Neural progenitor cell (in vitro differentiated cells): ENCODE data around the gene ADRB2. TPM values are rescaled to one million over a fixed set of nuclear protein-coding genes. Genes with fewer than 3 reads are reported as not detected.
A peak's percentile ranks its signal among the peaks of the same experiment; 100 is the strongest.
"Not testable (repeated sequence)": the region's sequence is repeated elsewhere in the genome, so short reads cannot be mapped to it uniquely, and the experiment has no call there.

Experiments
- DNase-seq: peaks from one replicate; pipeline ENCODE4 v3.0.0-alpha.2; 2016; ENCODE audit warnings: low spot score
- H2AFZ ChIP-seq: fragments of 200-600 bp; sonication (generic); replicated peaks from 2 replicates; pipeline ENCODE4 v1.6.1; 2016; ENCODE audit warnings: antibody characterized with exemption
- H3F3A ChIP-seq: fragments of 200-600 bp; sonication (generic); 2 replicates; pipeline ENCODE4 v1.6.1; 2016; ENCODE audit warnings: antibody characterized with exemption, low read depth
- H3K27ac ChIP-seq: fragments of 200-600 bp; sonication (generic); 2 replicates; pipeline ENCODE4 v1.5.1; 2016; ENCODE audit warnings: mild to moderate bottlenecking
- H3K27me3 ChIP-seq: fragments of 200-600 bp; sonication (generic); 2 replicates; pipeline ENCODE4 v1.6.1; 2016; ENCODE audit warnings: mild to moderate bottlenecking, moderate library complexity
- H3K36me3 ChIP-seq: fragments of 200-600 bp; sonication (generic); 2 replicates; pipeline ENCODE4 v1.5.1; 2016
- H3K4me1 ChIP-seq: fragments of 200-600 bp; sonication (generic); 2 replicates; pipeline ENCODE4 v1.6.1; 2016; ENCODE audit warnings: mixed run types
- H3K4me2 ChIP-seq: fragments of 200-600 bp; sonication (generic); 2 replicates; pipeline ENCODE4 v1.6.1; 2016
- H3K4me3 ChIP-seq: fragments of 200-600 bp; sonication (generic); 2 replicates; pipeline ENCODE4 v1.5.1; 2016
- H3K79me2 ChIP-seq: fragments of 200-600 bp; sonication (generic); 2 replicates; pipeline ENCODE4 v1.6.1; 2016; ENCODE audit warnings: low read depth
- H3K9ac ChIP-seq: fragments of 200-600 bp; sonication (generic); 2 replicates; pipeline ENCODE4 v1.6.1; 2016
- H3K9me3 ChIP-seq: fragments of 200-600 bp; sonication (generic); 2 replicates; pipeline ENCODE4 v1.5.1; 2016; ENCODE audit warnings: low read depth
- H4K20me1 ChIP-seq: fragments of 200-600 bp; sonication (generic); 2 replicates; pipeline ENCODE4 v1.6.1; 2016; ENCODE audit warnings: low read depth
- H3K27ac Mint-ChIP-seq: 3 replicates; pipeline ENCODE4 v1.8.0; 2021; ENCODE audit warnings: mixed read lengths
- H3K27me3 Mint-ChIP-seq: 2 replicates; pipeline ENCODE4 v1.8.0; 2022; ENCODE audit warnings: low read depth, mild to moderate bottlenecking, inconsistent platforms, moderate library complexity, mixed read lengths; ENCODE audit not compliant: insufficient read depth
- H3K36me3 Mint-ChIP-seq: 3 replicates; pipeline ENCODE4 v1.8.0; 2021; ENCODE audit warnings: mixed read lengths
- H3K4me1 Mint-ChIP-seq: 3 replicates; pipeline ENCODE4 v1.8.0; 2021; ENCODE audit warnings: mixed read lengths
- H3K4me3 Mint-ChIP-seq: 3 replicates; pipeline ENCODE4 v1.8.0; 2021; ENCODE audit warnings: mild to moderate bottlenecking, moderate library complexity, mixed read lengths
- H3K9me3 Mint-ChIP-seq: 3 replicates; pipeline ENCODE4 v1.8.0; 2020; ENCODE audit warnings: mixed read lengths
- CTCF ChIP-seq: fragments of 200-600 bp; sonication (generic); IDR thresholded peaks from 2 replicates; pipeline ENCODE4 v1.5.1; 2017; ENCODE audit warnings: antibody characterized with exemption, mild to moderate bottlenecking
- EZH2 ChIP-seq: fragments of 200-600 bp; sonication (generic); IDR thresholded peaks from 2 replicates; pipeline ENCODE4 v1.6.1; 2017; ENCODE audit warnings: antibody characterized with exemption, mild to moderate bottlenecking, moderate library complexity
- EZH2phosphoT487 ChIP-seq: fragments of 200-600 bp; sonication (generic); IDR thresholded peaks from 2 replicates; pipeline ENCODE4 v1.6.1; 2017; ENCODE audit warnings: antibody characterized with exemption
- total RNA-seq: library from RNA; depleted of rRNA; stranded (reverse); fragments of >200 nt; gene quantifications from 2 replicates; pipeline ENCODE4 v1.2.3, GENCODE V29; 2015; ENCODE audit warnings: low replicate concordance

Gene ADRB2
- total RNA-seq, 1 donor from 2014 or later = 0.32 TPM

- Histone ChIP-seq H3K27ac (no peak overlapping the region), H3F3A (no peaks in the 10 kb centered on the region), H3K27me3 (no peaks in the 10 kb centered on the region), H3K4me3 (no peak overlapping the region), H3K4me1 (peaks cover 4% of the 10 kb centered on the region), H3K9me3 (no peaks in the 10 kb centered on the region), H3K4me2 (no peak overlapping the region), H4K20me1 (no peaks in the 10 kb centered on the region), H3K36me3 (no peaks in the 10 kb centered on the region), H3K9ac (no peak overlapping the region), H3K79me2 (no peaks in the 10 kb centered on the region), H2AFZ (no peak overlapping the region)
- peaks cover 2% of the 10 kb centered on the region for H3K4me1 Mint-ChIP-seq
- no peak for DNase-seq
- H3K36me3 Mint-ChIP-seq = no peaks in the 10 kb centered on the region
- TF ChIP-seq CTCF = no peak
- no peak for TF ChIP-seq EZH2
- TF ChIP-seq EZH2phosphoT487 = no peak
- no peaks in the 10 kb centered on the region for H3K9me3 Mint-ChIP-seq
- H3K4me3 Mint-ChIP-seq = no peak overlapping the region
- H3K27ac Mint-ChIP-seq = no peak overlapping the region
- peaks cover 2% of the 10 kb centered on the region for H3K27me3 Mint-ChIP-seq
Observed at GRCh38 chr5:148873120-148873519, 46.7 kb downstream of the ADRB2 start.

- no peak overlapping the region for H3K4me3 ChIP-seq
- no peaks in the 10 kb centered on the region for H3K9me3 Mint-ChIP-seq
- peaks cover 4% of the 10 kb centered on the region for H3K4me1 ChIP-seq
- no peak overlapping the region for H3K9ac ChIP-seq
- no peak overlapping the region for H3K4me3 Mint-ChIP-seq
- no peaks in the 10 kb centered on the region for H3K36me3 Mint-ChIP-seq
- H4K20me1 ChIP-seq = no peaks in the 10 kb centered on the region
- H3K27me3 ChIP-seq = no peaks in the 10 kb centered on the region
- no peaks in the 10 kb centered on the region for H3F3A ChIP-seq
- no peak for DNase-seq
- peaks cover 2% of the 10 kb centered on the region for H3K27me3 Mint-ChIP-seq
- TF ChIP-seq CTCF = no peak
- TF ChIP-seq EZH2 = no peak
- no peak for TF ChIP-seq EZH2phosphoT487
- H3K27ac ChIP-seq = no peak overlapping the region
- no peaks in the 10 kb centered on the region for H3K79me2 ChIP-seq
- no peaks in the 10 kb centered on the region for H3K9me3 ChIP-seq
- H3K36me3 ChIP-seq = no peaks in the 10 kb centered on the region
- H2AFZ ChIP-seq = no peak overlapping the region
- H3K4me1 Mint-ChIP-seq = peaks cover 2% of the 10 kb centered on the region
- peak overlapping the region; percentile 23 for H3K27ac Mint-ChIP-seq
- H3K4me2 ChIP-seq = no peak overlapping the region
Observed at GRCh38 chr5:148873690-148874485, 47.5 kb downstream of the ADRB2 start.

- H3F3A ChIP-seq = no peaks in the 10 kb centered on the region
- no peak for TF ChIP-seq EZH2
- no peak overlapping the region for H3K4me2 ChIP-seq
- no peak overlapping the region for H3K4me3 ChIP-seq
- H3K4me1 ChIP-seq = peaks cover 4% of the 10 kb centered on the region
- H4K20me1 ChIP-seq = no peaks in the 10 kb centered on the region
- no peaks in the 10 kb centered on the region for H3K36me3 Mint-ChIP-seq
- peaks cover 2% of the 10 kb centered on the region for H3K27me3 Mint-ChIP-seq
- H3K9ac ChIP-seq = no peak overlapping the region
- no peak overlapping the region for H2AFZ ChIP-seq
- DNase-seq = no peak
- H3K4me3 Mint-ChIP-seq = no peak overlapping the region
- H3K79me2 ChIP-seq = no peaks in the 10 kb centered on the region
- H3K9me3 ChIP-seq = no peaks in the 10 kb centered on the region
- no peaks in the 10 kb centered on the region for H3K27me3 ChIP-seq
- H3K4me1 Mint-ChIP-seq = peaks cover 2% of the 10 kb centered on the region
- H3K27ac ChIP-seq = no peak overlapping the region
- no peaks in the 10 kb centered on the region for H3K36me3 ChIP-seq
- no peak overlapping the region for H3K27ac Mint-ChIP-seq
- H3K9me3 Mint-ChIP-seq = no peaks in the 10 kb centered on the region
Observed at GRCh38 chr5:148875205-148875875, 48.9 kb downstream of the ADRB2 start.

GRCh38 chr5:148877436-148877835 lies 51.0 kb downstream of the ADRB2 start:
- H3K4me2 ChIP-seq, DNase-seq, H3K9me3 Mint-ChIP-seq, H3K4me1 Mint-ChIP-seq, H3K36me3 Mint-ChIP-seq, H3K79me2 ChIP-seq, H3F3A ChIP-seq, H3K27me3 Mint-ChIP-seq, H3K36me3 ChIP-seq, H3K9ac ChIP-seq, H3K27me3 ChIP-seq, H3K27ac ChIP-seq, H3K4me3 Mint-ChIP-seq, H3K27ac Mint-ChIP-seq, H3K4me1 ChIP-seq, H3K9me3 ChIP-seq, H4K20me1 ChIP-seq, H2AFZ ChIP-seq, H3K4me3 ChIP-seq: not testable (repeated sequence)

Other genes with a start within 250 kb of the ADRB2 start
- 0.06 TPM in 1 of 2 replicates, not detected in the other for gene HTR4, start 172.1 kb upstream of the ADRB2 start, total RNA-seq
- 0.12 and 0.69 TPM in 2 replicates for gene SH3TC2, start 236.5 kb downstream of the ADRB2 start, total RNA-seq